Epithelial cell of esophagus (primary cell): ENCODE results near the gene TAC4.

Experiments used
- DNase-seq: peaks from one replicate; pipeline ENCODE4 v3.0.0; 2010; ENCODE audit warnings: low read depth
- H3K4me3 ChIP-seq: 2 replicates; pipeline ENCODE4 v1.5.1; 2011; ENCODE audit warnings: mild to moderate bottlenecking, low read length, control low read depth
- TF ChIP-seq, protein P1 (sequence below): IDR thresholded peaks from 2 replicates; pipeline ENCODE4 v1.5.1; 2011; ENCODE audit warnings: low read depth, mild to moderate bottlenecking, low read length, control low read depth, inconsistent platforms; ENCODE audit not compliant: insufficient read depth; ENCODE audit errors: missing control alignments

Gene TAC4

DNA sequence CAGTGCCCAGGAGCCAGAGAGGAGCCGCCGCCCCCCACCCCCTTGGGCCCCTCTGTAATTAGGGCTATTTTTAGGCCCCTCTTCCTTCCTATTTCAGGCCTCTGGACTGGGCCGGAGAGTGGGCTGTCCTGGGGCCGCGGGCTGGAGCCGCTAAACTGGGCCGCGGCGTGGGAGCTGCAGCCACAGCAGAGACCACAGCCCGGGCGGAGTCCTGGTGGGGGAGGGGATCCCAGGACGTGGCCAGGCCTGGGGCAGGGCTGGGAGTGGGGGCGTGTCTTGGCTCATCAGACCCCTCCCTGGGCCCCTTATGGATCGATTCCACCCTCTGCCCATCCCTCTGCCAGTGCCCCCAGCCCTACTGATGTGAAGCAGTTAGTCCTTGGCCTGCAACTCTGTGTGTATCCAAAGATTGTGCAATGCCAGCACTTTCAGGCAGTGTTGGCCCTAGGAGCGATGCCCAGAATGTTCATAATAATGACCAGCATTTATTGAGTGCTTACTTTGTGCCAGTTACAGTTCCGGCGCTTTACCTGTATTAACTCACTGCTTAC, 15.0 kb upstream of the TAC4 start:
- no peak overlapping the region for H3K4me3 ChIP-seq
- DNase-seq, result no peak
- TF ChIP-seq, protein P1, sequence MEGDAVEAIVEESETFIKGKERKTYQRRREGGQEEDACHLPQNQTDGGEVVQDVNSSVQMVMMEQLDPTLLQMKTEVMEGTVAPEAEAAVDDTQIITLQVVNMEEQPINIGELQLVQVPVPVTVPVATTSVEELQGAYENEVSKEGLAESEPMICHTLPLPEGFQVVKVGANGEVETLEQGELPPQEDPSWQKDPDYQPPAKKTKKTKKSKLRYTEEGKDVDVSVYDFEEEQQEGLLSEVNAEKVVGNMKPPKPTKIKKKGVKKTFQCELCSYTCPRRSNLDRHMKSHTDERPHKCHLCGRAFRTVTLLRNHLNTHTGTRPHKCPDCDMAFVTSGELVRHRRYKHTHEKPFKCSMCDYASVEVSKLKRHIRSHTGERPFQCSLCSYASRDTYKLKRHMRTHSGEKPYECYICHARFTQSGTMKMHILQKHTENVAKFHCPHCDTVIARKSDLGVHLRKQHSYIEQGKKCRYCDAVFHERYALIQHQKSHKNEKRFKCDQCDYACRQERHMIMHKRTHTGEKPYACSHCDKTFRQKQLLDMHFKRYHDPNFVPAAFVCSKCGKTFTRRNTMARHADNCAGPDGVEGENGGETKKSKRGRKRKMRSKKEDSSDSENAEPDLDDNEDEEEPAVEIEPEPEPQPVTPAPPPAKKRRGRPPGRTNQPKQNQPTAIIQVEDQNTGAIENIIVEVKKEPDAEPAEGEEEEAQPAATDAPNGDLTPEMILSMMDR, result no peak

DNA sequence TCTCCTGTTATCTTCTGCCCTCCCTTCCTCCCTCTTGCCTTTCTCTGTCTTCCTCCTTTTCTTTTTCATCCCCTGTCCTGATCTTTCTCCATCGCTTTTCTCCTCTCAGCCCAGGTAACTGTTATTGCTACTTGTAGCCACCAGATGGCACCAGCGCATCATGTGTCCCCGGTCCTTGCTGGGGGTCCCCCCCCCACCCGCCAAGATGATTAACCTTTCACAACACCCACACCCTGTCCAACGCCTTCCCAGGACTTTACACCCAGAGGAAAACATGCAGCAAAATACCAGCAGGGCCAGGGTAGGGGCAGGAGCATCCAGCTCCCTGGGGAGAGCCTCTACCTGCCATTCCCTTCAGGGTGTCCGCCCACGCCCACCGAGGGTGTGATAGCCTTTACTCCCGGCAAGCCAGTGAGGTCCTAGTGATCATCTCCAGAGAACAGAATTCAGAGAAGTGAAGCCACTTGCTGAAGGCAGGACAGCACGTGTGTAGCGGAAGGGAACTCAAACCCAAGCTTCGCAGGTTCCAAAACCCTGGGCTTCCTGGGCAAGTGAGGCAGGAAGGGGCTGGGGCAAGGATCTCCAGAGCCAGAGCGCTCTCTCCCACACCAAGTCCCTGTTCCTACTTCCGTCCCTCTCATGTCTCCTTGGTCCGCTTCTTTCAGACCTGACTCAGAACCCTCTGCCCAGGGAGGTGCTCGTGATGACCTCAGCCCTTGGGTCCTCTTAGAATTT, 13.4 kb upstream of the TAC4 start:
- TF ChIP-seq, protein P1, result peak; percentile 93
- peak; percentile 51 for DNase-seq
- no peak overlapping the region for H3K4me3 ChIP-seq

DNA sequence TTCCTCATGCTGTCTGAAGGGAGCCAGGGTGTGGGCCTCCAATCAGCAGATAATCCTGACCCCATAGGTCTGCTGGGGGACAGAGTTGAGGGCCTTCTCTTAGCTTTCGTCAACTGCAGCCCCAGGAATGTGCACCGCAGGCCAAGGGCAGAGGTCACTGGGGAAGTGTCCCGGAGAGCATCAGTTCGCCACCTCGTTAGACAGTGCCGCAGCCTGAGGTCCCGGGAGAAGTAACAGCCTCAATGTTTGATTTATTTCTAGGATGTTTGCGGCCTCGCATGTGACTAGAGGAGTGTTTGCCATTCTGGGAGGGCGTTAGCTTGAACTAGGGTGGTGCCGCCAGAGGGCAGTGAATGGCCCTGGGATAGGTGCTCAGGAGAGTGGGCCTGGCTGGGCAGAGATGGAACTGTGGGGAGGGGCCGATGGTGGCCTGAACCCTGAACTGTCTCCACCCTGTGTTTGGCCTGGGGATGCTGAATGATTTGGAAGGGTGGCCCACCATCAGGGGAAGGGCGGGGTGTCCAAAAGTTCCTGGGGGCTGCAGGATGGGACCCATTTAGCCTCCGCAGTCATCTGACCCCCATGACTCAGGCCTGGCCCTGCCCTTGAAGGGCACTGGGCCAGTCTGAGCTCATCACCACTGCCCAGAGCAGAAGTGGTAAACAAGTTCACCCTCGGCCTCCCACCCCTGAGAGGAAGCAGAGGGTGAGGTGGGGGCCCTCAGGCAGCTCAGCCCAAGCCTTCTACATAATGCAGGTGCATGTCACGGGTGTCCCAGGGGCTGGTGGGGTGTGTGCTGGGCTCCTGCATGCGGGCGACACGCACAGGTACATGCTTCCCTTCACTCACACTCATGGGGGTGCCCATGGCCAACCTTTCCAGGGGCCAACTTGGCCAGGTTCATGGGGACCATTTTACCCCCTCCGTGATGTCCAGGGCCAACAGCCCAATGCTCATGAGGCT, 12.4 kb upstream of the TAC4 start:
- TF ChIP-seq, protein P1, result no peak
- DNase-seq, result no peak
- no peak overlapping the region for H3K4me3 ChIP-seq

DNA sequence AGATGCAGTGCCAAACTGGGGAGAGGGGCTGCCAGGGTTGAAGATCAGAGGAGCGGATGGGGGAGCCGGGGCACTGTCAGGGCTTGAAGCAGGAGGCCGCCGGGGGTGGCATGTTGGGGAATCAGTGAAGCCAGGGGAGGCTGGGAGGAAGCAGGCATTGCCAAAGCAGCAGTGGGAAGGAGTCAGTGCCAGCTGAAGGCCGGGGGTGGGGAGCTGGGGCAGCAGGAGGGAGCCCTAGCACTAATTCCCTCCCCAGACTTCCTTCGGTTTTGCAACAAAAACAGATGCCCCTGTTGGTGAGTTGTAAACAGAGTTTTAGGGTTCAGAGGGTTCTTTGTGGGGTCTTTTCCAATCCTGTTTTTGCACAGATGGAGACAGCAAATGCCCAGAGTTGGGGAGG, 10.9 kb upstream of the TAC4 start:
- H3K4me3 ChIP-seq, result no peak overlapping the region
- no peak for DNase-seq
- TF ChIP-seq, protein P1, result no peak

DNA sequence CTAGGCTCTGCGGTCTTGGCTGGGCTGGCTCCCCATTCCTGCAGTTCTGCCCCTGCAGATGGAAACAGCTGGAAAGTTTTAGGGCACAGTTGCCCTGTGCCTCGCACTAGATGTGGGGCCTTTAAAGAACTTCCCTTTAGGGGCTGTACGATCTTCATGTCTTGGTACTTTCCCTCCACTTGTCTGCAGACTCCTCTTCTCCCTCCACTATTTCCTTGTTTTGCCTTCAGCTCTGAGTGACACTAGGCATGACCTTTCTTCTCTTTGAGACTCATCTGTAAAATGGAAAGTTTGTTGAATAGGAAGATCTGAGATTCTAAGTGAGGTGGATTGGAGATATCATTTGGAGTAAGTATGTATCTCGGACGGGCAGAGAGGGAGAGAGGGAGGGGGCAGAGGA, 6.3 kb upstream of the TAC4 start:
- DNase-seq, result no peak
- TF ChIP-seq, protein P1, result no peak
- H3K4me3 ChIP-seq, result no peak overlapping the region

DNA sequence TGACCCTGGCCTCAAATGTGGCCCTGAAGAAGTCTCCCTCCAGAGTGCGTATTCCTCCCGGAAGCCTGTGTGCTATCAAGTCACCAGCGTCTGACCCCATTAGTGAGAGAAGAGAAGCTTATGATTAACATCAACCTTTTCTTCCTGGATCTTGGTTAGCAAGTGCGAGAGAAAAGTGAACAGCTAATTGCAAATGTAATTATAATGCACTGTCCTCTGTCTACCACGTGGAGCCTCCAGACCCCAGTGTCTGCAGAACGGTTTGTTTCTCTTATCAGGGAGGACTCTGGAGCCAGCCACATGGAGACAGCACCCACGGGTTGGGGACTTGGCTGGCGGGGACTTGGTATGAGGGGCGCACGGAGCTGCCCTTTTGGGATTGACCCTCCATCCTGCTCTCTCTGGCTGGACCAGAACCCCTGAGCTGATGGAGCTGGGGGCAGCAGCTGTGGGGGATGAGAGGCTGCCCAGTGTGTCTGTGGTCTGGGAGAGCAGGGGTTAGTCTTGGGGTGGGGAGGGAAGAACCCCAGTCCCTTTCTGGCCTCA, 5.7 kb upstream of the TAC4 start:
- H3K4me3 ChIP-seq, result no peak overlapping the region
- no peak for DNase-seq
- TF ChIP-seq, protein P1, result no peak
